GM19372 (cell line): ENCODE measurements around the gene BIN1.
"Not testable (repeated sequence)": the region's sequence is repeated elsewhere in the genome, so short reads cannot be mapped to it uniquely, and the experiment has no call there.

ENCODE experiments used
- ATAC-seq: cut with Tn5 transposase; IDR thresholded peaks from one replicate; pipeline ENCODE4 v1.9.1; 2021; ENCODE audit warnings: mild to moderate bottlenecking, low read depth, moderate library complexity; ENCODE audit not compliant: unreplicated experiment

Gene BIN1

DNA sequence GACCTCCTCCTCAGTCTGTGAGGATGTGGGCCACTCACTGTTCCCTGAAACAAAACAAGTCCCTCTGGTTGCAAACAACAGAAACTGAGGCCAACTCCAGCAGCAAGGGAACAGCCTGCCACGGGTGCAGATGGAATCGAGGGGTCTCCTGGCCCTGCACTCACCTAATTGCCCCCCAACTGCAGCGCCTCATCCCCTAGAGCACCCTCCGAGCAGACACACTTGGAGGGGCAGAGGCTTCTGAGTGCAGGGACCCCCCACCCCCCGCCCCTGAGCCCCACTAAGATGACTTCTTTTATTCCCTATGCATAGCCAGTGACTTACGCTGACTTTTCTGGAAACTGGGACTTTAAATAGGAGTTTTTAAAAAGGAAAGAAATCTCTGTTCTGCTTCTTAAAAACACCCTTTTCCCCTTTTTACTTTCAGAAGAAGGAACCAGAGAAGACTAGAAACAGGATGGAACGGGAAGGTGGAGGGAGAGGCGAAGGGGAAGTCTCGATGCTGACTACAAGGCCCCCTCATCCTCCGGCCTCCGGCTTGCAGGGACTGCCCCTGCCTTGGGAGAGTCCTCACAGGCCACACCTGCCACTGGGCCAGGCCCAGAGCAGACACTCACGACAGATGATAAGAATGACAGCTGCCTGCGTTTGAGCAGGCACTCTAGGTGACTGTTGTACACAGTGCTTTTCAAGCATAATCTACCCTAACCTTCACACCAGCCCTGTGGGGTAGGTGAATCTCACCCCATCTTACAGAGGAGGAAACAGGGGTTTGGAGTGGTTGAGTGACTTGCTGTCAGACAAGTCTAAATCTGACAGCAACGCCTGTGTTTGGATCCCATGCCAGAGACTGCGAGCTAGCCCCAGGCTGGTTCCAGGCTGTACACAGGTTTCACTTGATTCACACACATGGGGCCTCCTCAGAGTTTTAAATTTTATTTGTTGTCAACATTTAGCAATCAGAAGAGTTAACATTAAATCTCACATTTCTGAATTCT, 28.2 kb upstream of the BIN1 start:
- ATAC-seq = no peak

GRCh38 chr2:127134235-127134634, 27.3 kb upstream of the BIN1 start:
- ATAC-seq = no peak

GRCh38 chr2:127133793-127134192, 26.8 kb upstream of the BIN1 start:
- ATAC-seq = no peak

DNA sequence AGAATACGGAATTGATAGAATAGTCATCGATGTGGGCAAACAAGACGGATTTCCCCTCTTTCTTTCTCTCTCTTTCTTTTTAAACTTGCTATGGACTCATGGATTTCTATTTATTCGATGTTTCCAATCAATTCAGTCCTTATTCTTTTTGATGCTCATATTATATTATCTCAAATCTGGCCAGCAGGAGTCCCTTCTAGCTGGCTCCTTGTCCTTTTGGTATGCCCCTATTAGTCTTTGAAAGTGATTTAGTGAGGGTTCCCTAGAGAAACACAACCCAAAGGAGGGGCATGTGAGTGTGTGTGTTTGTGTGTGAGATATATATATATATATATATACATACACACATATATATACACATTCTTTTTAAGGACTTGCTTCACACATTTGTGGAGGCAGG, 23.5 kb upstream of the BIN1 start:
- no peak for ATAC-seq

- no peak for ATAC-seq
These were observed 23.0 kb upstream of the BIN1 start for GRCh38 chr2:127129937-127130336.

GRCh38 chr2:127128445-127128904, 21.5 kb upstream of the BIN1 start:
- peak; percentile 97 for ATAC-seq

DNA sequence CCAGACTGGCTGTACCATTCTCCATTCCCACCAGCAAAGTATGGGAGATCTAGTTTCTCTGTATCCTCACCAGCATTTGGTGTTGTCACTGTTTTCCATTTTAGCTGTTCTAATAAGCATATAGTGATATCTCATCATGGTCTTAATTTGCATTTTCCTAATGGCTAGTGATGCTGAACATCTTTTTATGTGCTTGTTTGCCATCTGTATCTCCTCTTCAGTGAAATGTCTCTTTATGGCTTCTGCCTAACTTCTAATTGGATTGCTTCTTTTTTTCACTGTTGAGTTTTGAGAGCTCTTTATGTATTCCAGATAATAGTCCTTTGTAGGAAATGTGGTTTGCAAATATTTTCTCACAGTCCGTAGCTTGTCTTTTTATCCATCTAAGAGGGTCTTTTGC, 18.9 kb upstream of the BIN1 start:
- ATAC-seq = no peak

DNA sequence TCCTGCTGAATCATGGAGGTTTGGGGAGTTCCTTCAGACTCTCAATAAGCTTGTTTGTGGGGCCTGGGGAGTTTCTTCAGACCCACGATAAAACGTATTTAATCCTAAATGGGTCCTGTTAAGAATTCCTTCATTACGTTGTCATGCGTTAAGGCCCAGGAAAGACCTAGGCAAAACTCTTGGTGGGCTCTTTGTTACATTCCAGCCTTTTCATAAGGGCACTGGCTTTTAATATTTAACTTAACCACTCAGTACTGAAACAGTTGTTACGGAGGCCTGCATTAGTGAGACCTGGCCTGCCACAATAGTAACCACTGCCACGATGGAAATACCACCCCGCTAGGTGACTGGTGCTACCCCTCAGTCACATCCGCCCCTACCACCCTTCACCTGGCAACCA, 17.5 kb upstream of the BIN1 start:
- ATAC-seq = no peak

GRCh38 chr2:127122361-127123027, 15.5 kb upstream of the BIN1 start:
- no peak for ATAC-seq

GRCh38 chr2:127121776-127122176, 14.8 kb upstream of the BIN1 start:
- no peak for ATAC-seq

GRCh38 chr2:127121353-127121752, 14.4 kb upstream of the BIN1 start:
- no peak for ATAC-seq

DNA sequence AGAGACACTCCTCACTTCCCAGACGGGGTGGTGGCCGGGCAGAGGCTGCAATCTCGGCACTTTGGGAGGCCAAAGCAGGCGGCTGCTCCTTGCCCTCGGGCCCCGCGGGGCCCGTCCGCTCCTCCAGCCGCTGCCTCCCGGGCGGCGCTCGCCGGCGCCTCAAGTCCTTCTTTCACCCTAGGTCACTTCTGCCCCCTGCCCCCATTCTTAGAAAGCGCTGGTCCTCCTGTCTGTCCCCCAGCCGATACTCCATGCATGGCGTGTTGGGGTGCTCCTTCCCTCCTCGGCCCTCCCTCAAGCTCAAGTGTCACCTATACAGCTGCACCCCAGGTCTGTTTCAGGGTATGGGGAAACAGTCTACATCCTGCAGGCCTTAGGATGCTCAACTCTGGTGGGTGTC, 13.5 kb upstream of the BIN1 start:
- ATAC-seq = not testable (repeated sequence)

GRCh38 chr2:127118467-127118866, 11.5 kb upstream of the BIN1 start:
- ATAC-seq = no peak

GRCh38 chr2:127118038-127118437, 11.1 kb upstream of the BIN1 start:
- no peak for ATAC-seq

DNA sequence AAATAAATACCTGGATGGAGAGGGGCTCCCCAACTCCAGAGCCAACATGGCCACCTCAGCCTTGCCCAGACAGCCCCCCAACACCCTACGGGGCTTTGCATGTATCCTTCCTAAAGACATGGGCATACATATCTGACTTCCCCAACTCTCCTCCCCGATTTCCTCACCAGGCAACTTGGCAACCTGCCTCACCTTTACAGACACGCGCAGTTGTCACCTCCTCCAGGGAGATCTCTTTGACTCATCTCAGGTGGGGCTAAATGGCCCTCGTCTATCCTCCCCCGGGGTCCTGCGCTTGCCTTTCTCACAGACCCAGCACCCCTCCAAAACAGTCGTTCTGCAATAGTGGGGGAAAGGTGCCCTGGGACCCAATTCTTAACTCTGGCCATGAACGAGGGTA, 10.6 kb upstream of the BIN1 start:
- no peak for ATAC-seq

GRCh38 chr2:127115471-127116199, 8.7 kb upstream of the BIN1 start:
- ATAC-seq = no peak

DNA sequence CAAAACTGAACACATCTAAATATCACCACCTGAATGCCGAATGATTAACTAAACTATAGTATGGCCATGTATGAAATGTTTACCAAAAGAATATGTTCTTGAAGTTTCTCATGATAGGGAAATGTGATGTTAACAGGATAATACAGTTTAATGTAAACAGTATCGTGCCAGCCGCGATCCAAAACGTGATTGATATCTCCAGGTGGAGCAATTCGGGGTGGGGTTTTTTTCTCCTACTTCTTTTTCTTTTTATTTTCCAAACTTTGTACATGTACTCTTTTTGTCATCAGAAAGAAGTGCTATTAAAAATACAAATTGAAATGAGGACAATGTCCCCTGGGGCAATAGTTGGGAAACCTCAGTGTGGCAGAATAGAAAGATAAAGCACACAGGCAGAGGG, 4.0 kb upstream of the BIN1 start:
- ATAC-seq = no peak

GRCh38 chr2:127108090-127108523, 1.2 kb upstream of the BIN1 start:
- ATAC-seq = no peak

DNA sequence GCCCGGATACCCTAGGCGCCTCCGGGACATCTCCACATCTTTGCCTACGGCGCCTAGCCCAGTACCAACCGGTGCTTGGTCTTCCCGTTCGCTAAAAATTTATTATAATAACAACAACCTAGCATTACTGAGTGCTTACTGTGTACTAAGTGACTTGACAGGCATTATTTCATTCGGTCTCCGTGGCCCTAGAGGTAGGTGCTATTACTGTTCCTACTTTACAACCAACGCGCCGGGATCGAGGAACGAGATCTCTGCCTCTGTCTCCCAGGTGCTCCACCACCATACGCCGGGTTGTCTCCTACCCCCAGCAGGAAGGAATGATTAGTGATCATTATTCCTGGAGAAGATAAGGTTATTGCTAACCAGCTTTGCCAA, 657 bp upstream of the BIN1 start:
- peak; percentile 2 for ATAC-seq

GRCh38 chr2:127106457-127106990, 430 bp downstream of the BIN1 start:
- peak; percentile 23 for ATAC-seq
